Nephron progenitor cell (in vitro differentiated cells): Measurements from ENCODE around the gene PDGFB.

Source experiments
- DNase-seq: peaks from one replicate; pipeline ENCODE4 v3.0.0; 2021
- H3K27ac Mint-ChIP-seq: 2 replicates; pipeline ENCODE4 v1.8.0; 2021; ENCODE audit warnings: mild to moderate bottlenecking, moderate library complexity, mixed read lengths
- H3K27me3 Mint-ChIP-seq: 2 replicates; pipeline ENCODE4 v1.8.0; 2021; ENCODE audit warnings: mild to moderate bottlenecking, low read depth, mixed read lengths; ENCODE audit not compliant: poor library complexity
- H3K36me3 Mint-ChIP-seq: 2 replicates; pipeline ENCODE4 v1.8.0; 2021; ENCODE audit warnings: low read depth, mixed read lengths
- H3K4me1 Mint-ChIP-seq: 2 replicates; pipeline ENCODE4 v1.8.0; 2021; ENCODE audit warnings: mixed read lengths
- H3K4me3 Mint-ChIP-seq: 2 replicates; pipeline ENCODE4 v1.8.0; 2021; ENCODE audit warnings: mild to moderate bottlenecking, moderate library complexity, mixed read lengths
- H3K9me3 Mint-ChIP-seq: 2 replicates; pipeline ENCODE4 v1.8.0; 2021; ENCODE audit warnings: mild to moderate bottlenecking, moderate library complexity, mixed read lengths
- CTCF ChIP-seq: fragments of 200-600 bp; sonication (generic); IDR thresholded peaks from 2 replicates; pipeline ENCODE4 v1.5.0; 2021; ENCODE audit warnings: antibody characterized with exemption

The PDGFB gene

GRCh38 chr22:39275814-39276439 lies 31.1 kb upstream of the PDGFB start:
- no peak for TF ChIP-seq CTCF
- H3K27ac Mint-ChIP-seq: no peak overlapping the region
- H3K9me3 Mint-ChIP-seq: peaks cover 14% of the 10 kb centered on the region
- DNase-seq: no peak
- H3K36me3 Mint-ChIP-seq: no peaks in the 10 kb centered on the region
- H3K4me3 Mint-ChIP-seq: no peak overlapping the region
- H3K4me1 Mint-ChIP-seq: peaks cover 7% of the 10 kb centered on the region
- H3K27me3 Mint-ChIP-seq: peaks cover 10% of the 10 kb centered on the region

GRCh38 chr22:39273950-39274887 lies 29.4 kb upstream of the PDGFB start:
- H3K27me3 Mint-ChIP-seq: peaks cover 8% of the 10 kb centered on the region
- H3K36me3 Mint-ChIP-seq: no peaks in the 10 kb centered on the region
- TF ChIP-seq CTCF: no peak
- H3K27ac Mint-ChIP-seq: no peak overlapping the region
- H3K4me1 Mint-ChIP-seq: peaks cover 6% of the 10 kb centered on the region
- no peak overlapping the region for H3K4me3 Mint-ChIP-seq
- H3K9me3 Mint-ChIP-seq: peaks cover 14% of the 10 kb centered on the region
- DNase-seq: no peak

GRCh38 chr22:39270792-39271191 lies 26.0 kb upstream of the PDGFB start:
- no peak overlapping the region for H3K4me3 Mint-ChIP-seq
- no peak overlapping the region for H3K27ac Mint-ChIP-seq
- H3K4me1 Mint-ChIP-seq: peaks cover 12% of the 10 kb centered on the region
- H3K9me3 Mint-ChIP-seq: peaks cover 4% of the 10 kb centered on the region
- TF ChIP-seq CTCF: no peak
- no peaks in the 10 kb centered on the region for H3K36me3 Mint-ChIP-seq
- H3K27me3 Mint-ChIP-seq: peaks cover 9% of the 10 kb centered on the region
- no peak for DNase-seq

- DNase-seq: no peak
- H3K4me1 Mint-ChIP-seq: peaks cover 12% of the 10 kb centered on the region
- no peaks in the 10 kb centered on the region for H3K36me3 Mint-ChIP-seq
- TF ChIP-seq CTCF: no peak
- no peak overlapping the region for H3K27ac Mint-ChIP-seq
- peaks cover 4% of the 10 kb centered on the region for H3K9me3 Mint-ChIP-seq
- no peak overlapping the region for H3K4me3 Mint-ChIP-seq
- peaks cover 9% of the 10 kb centered on the region for H3K27me3 Mint-ChIP-seq
Measured at GRCh38 chr22:39270280-39270679, 25.5 kb upstream of the PDGFB start.

GRCh38 chr22:39269095-39269790 lies 24.5 kb upstream of the PDGFB start:
- TF ChIP-seq CTCF: no peak
- Mint-ChIP-seq H3K4me3 (no peak overlapping the region), H3K9me3 (peaks cover 4% of the 10 kb centered on the region), H3K27me3 (peaks cover 7% of the 10 kb centered on the region), H3K4me1 (peaks cover 12% of the 10 kb centered on the region), H3K36me3 (no peaks in the 10 kb centered on the region), H3K27ac (no peak overlapping the region)
- DNase-seq: no peak
